GM19240 (cell line): ENCODE measurements around the gene ATAD1.

ENCODE experiments used
- DNase-seq: peaks from one replicate; pipeline ENCODE4 v3.0.0; 2011; ENCODE audit warnings: low spot score; ENCODE audit not compliant: insufficient read length

ATAD1 gene

GRCh38 chr10:87715552-87716347 lies 102.3 kb downstream of the ATAD1 start:
- DNase-seq = no peak

DNA sequence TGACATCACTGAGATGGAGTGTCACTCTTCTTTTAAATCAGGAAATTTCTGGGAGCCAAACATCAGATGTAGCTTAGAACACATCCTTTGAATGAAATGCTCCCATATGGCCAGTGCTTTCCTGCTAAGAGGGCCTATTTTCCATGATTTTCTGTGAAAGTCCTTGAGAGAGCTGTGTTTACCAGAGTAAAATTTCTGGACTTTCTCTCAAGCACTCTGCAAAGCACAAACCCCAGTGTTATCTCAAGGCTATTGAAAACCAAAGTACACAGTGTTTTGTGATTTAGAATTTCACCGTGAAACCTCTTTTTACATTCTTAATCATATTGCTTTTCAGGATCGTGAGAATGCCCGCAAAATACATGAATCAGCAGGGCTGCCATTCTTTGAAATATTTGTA lies 104.3 kb downstream of the ATAD1 start:
- no peak for DNase-seq

DNA sequence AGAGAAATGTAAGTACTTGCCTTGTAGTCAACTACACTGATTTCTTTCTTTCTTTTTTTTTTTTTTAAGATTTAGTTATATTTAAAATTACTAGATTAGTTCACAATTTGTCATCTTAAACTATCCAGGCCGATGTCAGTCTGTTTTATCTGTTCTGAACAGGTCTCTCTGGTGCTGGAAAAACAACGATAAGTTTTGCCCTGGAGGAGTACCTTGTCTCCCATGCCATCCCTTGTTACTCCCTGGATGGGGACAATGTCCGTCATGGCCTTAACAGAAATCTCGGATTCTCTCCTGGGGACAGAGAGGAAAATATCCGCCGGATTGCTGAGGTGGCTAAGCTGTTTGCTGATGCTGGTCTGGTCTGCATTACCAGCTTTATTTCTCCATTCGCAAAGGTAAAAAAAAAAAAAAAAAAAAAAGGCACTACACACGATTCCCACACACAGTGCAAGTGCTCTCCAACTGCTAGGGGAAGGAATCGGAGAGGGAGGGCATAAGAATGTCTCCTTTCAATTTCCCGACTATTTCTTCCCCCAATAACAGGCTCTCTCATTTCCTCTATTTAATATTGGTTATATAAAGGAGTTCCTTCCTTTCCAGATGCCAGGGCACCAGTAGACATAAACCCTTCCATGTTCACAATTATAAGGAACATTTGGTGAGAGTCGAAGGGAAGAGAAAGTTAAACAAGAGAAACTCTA lies 105.0 kb downstream of the ATAD1 start:
- no peak for DNase-seq

GRCh38 chr10:87707254-87707653 lies 110.8 kb downstream of the ATAD1 start:
- no peak for DNase-seq

- no peak for DNase-seq
Measured at GRCh38 chr10:87706731-87707130, 111.3 kb downstream of the ATAD1 start.

DNA sequence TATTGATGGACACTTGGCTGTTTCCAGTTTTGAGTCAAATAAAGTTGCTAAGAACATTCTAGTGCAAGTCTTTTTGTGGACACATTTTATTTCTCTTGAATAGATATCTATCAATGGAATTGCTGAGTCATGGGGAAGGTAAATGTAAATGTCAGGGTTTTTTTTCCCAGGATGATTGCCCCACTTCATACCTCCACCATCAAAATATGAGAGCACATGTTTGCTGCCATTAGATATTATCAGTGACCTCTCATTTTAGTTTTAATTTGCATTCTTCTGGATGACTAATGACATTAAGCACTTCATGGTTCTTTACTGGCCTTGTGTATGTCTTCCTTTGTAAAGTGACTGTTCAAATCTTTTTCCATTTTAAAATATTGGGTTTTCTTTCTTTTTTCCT lies 112.7 kb downstream of the ATAD1 start:
- DNase-seq = no peak

DNA sequence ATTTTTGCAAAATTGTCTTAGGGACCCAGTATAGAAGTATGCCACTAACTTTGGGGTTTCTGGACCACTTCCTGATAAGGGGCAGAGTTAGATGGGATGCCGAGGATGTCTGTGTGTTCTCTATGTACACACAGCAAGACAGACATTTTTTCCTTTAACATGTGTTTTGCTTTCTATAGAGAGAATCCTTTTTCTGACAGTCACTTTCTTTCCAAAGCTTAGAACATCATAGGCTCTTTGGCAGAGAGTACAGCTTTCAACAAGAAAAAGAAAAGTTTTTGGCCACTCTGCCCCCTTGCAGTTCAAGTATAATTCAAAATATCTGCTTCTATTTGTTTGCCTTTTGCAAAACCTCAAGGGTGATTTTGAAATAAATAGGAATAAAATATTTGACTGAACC lies 114.3 kb downstream of the ATAD1 start:
- no peak for DNase-seq

DNA sequence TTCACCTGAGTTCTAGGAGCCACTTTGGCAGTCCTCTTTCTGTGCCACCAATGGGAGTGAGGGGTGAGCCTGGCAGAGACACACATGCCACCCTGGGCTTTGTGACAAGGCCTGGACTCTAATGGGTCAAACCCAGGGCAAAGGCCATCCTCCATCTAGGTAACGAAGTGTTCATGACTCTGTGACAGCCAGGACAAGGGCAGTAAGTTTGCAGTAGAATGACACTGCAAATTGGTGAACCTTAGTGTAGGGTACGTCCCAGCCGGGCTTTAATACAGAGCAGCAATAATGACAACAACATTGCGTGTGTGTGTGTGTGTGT lies 115.1 kb downstream of the ATAD1 start:
- DNase-seq = no peak

DNA sequence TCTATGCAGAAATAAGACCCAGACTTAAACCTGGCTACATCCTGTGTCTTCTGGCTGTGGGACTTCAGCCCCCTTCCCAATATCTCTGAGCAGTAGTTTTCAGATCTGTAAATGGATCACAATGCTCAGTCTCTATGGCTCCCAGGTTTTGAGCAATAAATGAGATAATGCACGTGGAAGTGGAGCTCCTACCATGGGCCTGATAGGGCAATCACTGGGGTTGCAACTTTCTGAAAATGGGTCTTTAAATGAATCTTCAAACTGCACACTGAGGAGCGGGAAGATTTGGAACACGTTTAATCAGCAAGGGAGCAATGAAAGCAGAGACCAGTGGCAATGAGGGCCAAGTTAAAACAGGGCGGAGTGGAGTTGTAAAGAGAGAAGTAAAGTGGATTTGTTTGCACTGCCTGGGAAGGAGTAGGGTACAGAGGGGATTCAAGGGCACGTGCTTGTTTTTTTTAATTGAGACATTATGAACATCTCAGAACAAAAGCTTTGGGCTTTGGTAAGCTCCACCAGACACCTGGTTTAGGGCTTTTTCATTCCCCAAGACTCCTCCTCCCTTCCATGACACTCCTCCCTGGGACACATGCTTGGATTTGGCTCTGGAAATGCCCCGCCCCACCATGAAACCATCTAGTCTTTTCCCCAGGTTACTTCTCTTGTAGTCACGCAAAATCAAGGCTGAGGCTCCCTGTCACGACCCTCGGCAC lies 115.6 kb downstream of the ATAD1 start:
- DNase-seq = no peak
